Measurements from ENCODE around the gene PJVK.

PJVK gene

GRCh38 chr2:178480227-178481181 is 29.3 kb downstream of the PJVK start, which contains the start of gene PLEKHA3:
Gene PLEKHA3, plus strand, starts transcription at chr2:178480457. Its CDS starts 413 bp downstream, at chr2:178480870.
- DNase-seq (ENCODE audit: low spot score) = peak; percentile 79

- DNase-seq (ENCODE audit: low spot score) = no peak
These were observed 31.3 kb downstream of the PJVK start for GRCh38 chr2:178482437-178482836.

- no peak for DNase-seq (ENCODE audit: low spot score)
These were observed 33.3 kb downstream of the PJVK start for GRCh38 chr2:178484245-178485041.

- no peak for DNase-seq (ENCODE audit: low spot score)
These were observed 34.2 kb downstream of the PJVK start for GRCh38 chr2:178485356-178485755.

GRCh38 chr2:178491612-178492011 is 40.4 kb downstream of the PJVK start:
- DNase-seq (ENCODE audit: low spot score) = no peak

- DNase-seq (ENCODE audit: low spot score) = no peak
These were observed 44.9 kb downstream of the PJVK start for GRCh38 chr2:178496049-178496448.

- DNase-seq (ENCODE audit: low spot score) = no peak
These were observed 47.0 kb downstream of the PJVK start for GRCh38 chr2:178498137-178498536.

GRCh38 chr2:178499640-178500039 is 48.5 kb downstream of the PJVK start:
- no peak for DNase-seq (ENCODE audit: low spot score)

- DNase-seq (ENCODE audit: low spot score) = no peak
These were observed 51.6 kb downstream of the PJVK start for GRCh38 chr2:178502751-178503150.

- DNase-seq (ENCODE audit: low spot score) = no peak
These were observed 54.9 kb downstream of the PJVK start for GRCh38 chr2:178506101-178506500.

- DNase-seq (ENCODE audit: low spot score) = no peak
These were observed 55.3 kb downstream of the PJVK start for GRCh38 chr2:178506524-178506923.

GRCh38 chr2:178506949-178507348 is 55.8 kb downstream of the PJVK start:
- DNase-seq (ENCODE audit: low spot score) = no peak

- no peak for DNase-seq (ENCODE audit: low spot score)
These were observed 57.5 kb downstream of the PJVK start for GRCh38 chr2:178508646-178509045.

GRCh38 chr2:178510384-178510783 is 59.2 kb downstream of the PJVK start:
- DNase-seq (ENCODE audit: low spot score) = no peak

Data from CD4-positive, alpha-beta T cell treated with Interleukin-2 at 100 ng/mL for 4 hours (primary cell).